Muscle of back (tissue), 11 donors: ENCODE measurements around the gene AXL. TPM values are rescaled to one million over a fixed set of nuclear protein-coding genes. Genes with fewer than 3 reads are reported as not detected.
"Not testable (repeated sequence)": the region's sequence is repeated elsewhere in the genome, so short reads cannot be mapped to it uniquely, and the experiment has no call there.

ENCODE experiments used
- DNase-seq, 3 donors: peaks; one replicate each; pipeline versions ENCODE4 v3.0.0 to v3.0.0-alpha.2; 2013
- polyA plus RNA-seq, 10 donors: library from polyadenylated mRNA; unstranded; fragments of 120-200 nt; gene quantifications; one replicate each; pipeline ENCODE4 v1.2.1, GENCODE V29; 2013; ENCODE audit not compliant: insufficient read length in 10 of 10

AXL gene
- polyA plus RNA-seq, 10 donors: 23.4 to 37.7 (median 28.1) TPM

DNA sequence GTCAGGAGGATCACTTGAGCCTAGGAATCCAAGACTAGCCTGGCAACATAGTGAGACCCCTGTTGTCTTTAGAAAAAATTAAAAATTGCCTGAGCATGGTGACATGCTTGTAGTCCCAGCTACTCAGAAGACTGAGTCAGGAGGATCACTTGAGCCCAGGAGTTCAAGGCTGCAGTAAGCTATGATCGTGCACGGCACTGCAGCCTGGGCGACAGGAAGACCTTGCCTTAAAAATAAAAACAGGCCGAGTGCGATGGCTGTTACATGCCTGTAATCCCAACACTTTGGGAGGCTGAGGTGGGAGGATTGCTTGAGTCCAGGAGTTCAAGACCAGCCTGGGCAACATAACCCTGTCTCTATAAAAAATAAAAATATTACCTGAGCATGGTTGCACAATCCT, 50.5 kb downstream of the AXL start:
- DNase-seq: no peak

DNA sequence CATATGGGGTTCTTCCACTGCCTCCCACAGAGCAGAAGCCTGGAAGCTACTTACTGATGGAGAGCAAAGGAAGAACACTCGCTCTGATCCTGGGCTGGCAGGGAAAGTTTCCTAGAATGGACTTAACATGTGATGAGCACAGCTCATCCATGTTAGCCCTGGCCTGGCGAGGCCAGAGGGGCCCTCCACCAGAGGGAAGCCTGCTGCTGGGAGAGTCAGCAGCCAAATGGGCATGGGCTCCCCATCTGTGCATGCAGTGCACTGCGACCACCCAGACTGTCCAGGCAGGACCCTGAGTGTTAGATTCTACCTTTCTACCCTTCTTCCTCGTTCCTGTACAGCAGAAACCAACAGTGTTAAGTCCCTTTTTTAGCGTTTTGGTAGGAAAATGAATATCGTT, 54.1 kb downstream of the AXL start:
- DNase-seq: no peak

GRCh38 chr19:41274802-41275201, 55.8 kb downstream of the AXL start:
- no peak for DNase-seq

DNA sequence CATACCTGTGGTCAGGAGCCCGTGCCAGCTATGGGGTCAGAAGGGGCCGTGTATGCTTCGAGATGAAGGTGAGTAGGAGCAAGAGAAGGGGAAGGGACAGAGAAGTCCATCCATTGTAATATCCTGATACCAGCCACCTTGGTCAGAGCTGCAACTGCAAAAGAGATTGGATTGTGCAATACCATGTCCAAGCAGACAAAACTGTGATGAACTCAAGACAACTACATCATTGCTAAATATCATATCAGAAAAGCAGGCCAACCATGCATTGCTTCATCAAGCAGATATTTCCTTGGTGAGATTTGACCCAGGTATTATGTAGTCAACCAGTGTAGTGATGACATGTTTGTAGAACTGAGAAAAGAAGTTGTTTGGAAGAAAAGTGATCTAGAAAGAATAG, 57.2 kb downstream of the AXL start:
- no peak for DNase-seq

DNA sequence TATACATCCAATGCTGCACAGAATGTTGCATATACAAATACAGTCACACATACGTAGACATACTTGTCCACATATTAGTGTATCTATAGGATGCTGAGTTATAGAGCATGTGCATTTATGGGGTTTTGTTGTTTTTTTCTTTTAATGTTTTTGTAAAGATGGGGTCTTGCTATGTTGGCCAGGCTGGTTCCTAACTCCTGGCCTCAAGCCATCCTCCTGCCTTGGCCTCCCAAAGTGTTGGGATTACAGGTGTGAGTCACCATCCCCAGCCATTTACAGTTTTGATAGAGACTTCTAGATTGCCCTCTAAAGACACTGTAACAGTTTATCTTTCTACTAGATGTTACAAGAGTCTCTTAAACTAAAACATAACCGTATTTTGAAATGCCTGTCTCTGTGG, 59.5 kb downstream of the AXL start:
- no peak for DNase-seq

DNA sequence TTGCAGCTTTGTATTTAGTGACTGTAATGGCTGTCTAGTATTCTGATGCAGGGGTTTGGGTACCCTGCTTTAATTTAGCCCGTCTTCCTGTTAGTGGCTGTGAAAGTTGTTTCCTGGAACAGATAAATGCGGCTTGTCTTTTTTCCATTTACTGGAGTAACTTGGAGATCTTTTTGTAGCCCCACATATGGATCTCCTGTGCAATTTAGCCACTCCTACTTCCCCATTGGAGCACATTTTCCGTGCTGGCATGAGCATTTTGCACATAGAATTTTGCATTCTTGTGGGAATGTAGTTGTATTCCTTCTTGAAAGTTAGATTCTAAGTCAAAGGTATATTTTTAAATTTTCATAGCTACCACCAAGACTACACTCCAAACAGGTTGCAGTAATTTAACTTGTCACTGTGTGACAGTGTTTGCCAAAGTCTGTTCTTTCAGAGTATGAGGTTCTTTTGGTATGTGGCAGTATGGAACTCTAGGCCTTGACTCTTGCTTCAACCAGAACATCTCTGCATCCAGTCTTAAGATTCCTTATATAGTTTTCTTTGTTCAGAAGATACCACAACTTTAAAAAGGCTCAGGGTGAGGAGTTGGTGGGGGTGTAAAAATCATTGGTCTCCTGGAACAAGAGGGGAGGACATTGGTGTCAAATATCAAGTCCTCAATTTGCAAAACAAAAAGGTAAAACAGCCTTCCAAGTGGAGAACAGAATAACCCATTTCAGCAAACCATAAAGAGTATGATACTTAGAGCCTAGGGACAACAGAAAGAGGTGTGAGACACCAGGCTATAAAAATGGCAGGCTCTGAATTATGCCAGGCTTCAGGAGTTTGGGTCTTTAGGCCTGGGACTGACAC, 69.9 kb downstream of the AXL start:
- no peak for DNase-seq

GRCh38 chr19:41289814-41290213, 70.8 kb downstream of the AXL start:
- not testable (repeated sequence) for DNase-seq

GRCh38 chr19:41294393-41294792, 75.4 kb downstream of the AXL start:
- DNase-seq: no peak

- DNase-seq: no peak
These were observed 76.5 kb downstream of the AXL start for GRCh38 chr19:41295499-41295898.

GRCh38 chr19:41296433-41296871, 77.4 kb downstream of the AXL start:
- DNase-seq: no peak

GRCh38 chr19:41297628-41298347, 78.8 kb downstream of the AXL start:
- peak in 1 of 3 donors; percentile 31 for DNase-seq

DNA sequence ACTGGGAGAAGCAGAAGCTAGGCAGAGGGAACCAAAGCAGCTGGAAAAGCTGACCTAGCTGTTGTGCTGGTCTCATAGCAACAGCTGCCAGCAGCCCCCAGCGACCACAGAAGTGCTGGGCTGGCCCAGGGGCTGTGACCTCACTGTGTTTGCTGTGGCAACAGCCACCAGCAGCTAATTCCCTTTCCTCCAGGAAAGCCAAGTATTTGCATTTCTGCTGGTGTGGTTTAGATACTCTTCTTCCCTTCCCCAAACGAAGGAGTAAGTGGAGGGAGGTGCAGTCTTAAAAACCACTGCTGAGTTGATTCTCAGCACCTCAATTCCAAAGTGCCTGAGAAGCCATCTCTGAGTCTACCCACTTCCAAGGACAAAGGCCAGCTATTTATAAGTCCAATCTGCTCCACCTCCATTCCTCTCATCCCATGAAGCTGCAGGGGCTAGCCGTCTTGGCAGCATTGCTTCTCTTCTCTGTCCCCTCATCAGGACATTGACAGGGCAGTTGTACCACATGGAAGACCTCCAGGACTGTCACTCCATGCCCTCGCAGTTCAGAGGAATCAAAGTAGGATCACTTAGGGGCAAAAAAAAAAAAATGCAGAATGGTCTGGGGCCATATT, 79.4 kb downstream of the AXL start:
- DNase-seq: peak; percentile 73 to 92 (median 90)

GRCh38 chr19:41299046-41299754, 80.2 kb downstream of the AXL start:
- peak in 2 of 3 donors; percentile 14 to 44 for DNase-seq

GRCh38 chr19:41299755-41300089, 80.7 kb downstream of the AXL start:
- DNase-seq: peak; percentile 76 to 80 (median 77)

DNA sequence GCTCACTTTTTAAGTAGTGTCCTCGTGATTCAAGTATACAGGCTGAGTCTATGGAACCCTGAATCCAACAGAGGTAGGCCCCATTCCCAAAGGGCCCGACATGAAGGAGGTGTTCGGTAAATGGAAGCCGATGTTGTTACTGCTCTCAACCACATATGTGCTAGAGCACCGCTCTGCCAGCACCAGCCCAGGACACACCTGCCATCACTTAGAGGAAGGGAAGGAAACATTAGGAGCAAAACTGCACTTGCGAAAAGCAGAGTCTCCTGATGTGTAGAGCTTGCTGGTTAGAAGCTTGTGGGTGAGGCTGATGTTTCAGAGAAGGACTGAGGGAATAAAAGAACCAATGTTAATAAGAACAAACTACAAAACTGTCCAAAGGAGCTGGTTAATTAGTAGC, 81.5 kb downstream of the AXL start:
- no peak for DNase-seq

DNA sequence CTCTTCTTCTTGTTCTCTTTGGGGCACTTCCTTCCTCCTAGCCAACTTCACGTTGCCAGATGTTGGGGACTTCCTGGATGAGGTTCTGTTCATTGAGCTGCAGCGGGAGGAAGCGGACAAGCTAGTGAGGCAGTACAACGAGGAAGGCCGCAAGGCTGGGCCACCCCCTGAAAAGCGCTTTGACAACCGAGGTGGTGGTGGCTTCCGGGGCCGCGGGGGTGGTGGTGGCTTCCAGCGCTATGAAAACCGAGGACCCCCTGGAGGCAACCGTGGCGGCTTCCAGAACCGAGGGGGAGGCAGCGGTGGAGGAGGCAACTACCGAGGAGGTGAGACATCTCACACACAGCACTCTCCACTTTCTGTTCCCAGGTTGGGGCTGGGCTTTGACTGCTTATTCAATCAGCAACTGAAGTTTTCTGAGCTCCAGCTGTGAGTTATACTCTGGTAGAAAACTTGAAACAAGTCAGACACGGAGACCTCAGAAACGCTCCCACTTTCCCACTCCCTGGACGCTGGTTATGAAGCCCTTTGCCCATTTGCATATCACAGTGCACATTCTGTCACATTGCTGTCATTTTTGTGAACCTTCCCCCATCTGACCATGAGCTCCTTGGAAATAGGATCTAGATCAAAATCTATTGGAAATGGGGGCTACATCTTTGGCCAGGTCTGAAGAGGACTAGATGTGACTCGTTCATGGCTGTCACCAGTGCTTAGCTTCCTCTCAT, 83.8 kb downstream of the AXL start:
- peak in 1 of 3 donors; percentile 21 for DNase-seq

DNA sequence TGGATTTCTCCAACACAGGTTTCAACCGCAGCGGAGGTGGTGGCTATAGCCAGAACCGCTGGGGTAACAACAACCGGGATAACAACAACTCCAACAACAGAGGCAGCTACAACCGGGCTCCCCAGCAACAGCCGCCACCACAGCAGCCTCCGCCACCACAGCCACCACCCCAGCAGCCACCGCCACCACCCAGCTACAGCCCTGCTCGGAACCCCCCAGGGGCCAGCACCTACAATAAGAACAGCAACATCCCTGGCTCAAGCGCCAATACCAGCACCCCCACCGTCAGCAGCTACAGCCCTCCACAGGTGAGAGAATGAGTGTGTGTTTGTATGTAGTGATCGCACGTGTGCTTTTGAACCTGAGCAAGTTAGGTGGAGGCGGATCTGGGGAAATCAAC, 84.9 kb downstream of the AXL start:
- no peak for DNase-seq

- DNase-seq: no peak
These were observed 85.9 kb downstream of the AXL start for GRCh38 chr19:41304706-41305483.

DNA sequence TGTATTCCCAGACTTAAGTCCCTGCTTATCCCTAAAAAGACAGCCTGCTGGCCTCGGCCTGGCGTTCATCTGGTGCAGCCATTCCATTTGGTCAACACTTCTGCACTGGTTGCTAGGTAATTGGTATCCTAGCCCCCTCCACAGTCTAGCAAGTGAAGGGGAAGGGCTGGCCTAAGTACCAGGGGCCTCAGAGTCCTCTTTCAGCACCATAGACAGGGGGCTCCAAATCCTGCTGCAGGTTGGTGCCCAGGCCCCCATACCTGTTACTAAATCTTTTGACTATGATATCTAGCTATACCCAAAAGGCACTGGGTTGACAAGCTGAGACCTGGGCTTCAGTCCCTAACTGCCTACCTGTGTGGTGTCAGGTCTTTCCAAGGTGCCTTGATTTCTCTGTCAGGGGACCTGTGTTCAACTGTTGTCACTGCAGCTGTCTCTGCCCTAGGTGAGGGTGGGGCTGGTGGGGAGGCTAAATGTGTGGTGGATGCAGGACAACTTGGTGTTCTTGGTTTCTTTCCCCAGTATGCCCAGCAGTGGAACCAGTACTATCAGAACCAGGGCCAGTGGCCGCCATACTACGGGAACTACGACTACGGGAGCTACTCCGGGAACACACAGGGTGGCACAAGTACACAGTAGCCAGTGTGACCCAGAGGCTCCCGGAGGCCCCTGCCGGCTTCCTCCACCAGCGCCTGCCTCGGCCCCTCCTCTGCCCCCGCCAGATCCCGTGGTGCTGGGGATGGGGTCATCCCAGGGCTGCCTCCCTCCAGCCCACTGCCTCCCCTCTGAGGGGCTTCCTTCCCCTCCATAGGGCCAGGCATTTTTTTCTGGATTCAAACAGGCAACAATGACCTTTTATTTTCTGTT, 87.1 kb downstream of the AXL start:
- no peak for DNase-seq
